Stimulated activated CD4-positive, alpha-beta T cell treated with anti-CD3 and anti-CD28 coated beads, TNF-alpha, amount 100 ng/mL, for 4 hours (primary cell): Measurements from ENCODE around the gene NOTCH2NLA.
"Not testable (repeated sequence)": the region's sequence is repeated elsewhere in the genome, so short reads cannot be mapped to it uniquely, and the experiment has no call there.

Experiments used
- DNase-seq, 3 experiments: peaks; one replicate each; pipeline ENCODE4 v3.0.0-alpha.2; 2020; ENCODE audit warnings: low read depth in 3 of 3

Gene NOTCH2NLA

GRCh38 chr1:146228710-146229477 is at the start of gene NOTCH2NLA:
Gene NOTCH2NLA (minus strand): TSS chr1:146229021. CDS start chr1:146189337, 39,684 bp downstream.
- DNase-seq = peak in 2 of 3 experiments; percentile 27 to 53

- DNase-seq = not testable (repeated sequence)
These were observed 49.5 kb upstream of the NOTCH2NLA start for GRCh38 chr1:146278346-146278745.

DNA sequence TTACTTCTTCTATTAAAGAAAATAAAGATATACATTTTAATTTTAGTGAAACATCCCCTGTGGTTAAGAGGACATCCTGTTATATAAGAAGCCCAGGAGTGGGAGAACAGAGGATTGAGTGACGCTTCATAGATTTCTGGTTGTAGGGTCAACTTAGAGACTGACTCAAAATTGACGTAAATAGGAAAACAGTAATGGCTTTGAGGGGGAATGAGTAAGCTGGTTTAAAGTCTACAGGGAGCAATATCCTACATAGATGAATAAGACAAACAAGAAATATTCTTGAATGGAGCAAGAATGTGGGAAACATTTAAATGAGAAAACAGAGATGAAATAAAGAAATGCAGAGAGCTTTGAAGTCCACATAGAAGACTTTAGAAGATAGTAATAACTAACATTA is 48.3 kb upstream of the NOTCH2NLA start:
- not testable (repeated sequence) for DNase-seq

DNA sequence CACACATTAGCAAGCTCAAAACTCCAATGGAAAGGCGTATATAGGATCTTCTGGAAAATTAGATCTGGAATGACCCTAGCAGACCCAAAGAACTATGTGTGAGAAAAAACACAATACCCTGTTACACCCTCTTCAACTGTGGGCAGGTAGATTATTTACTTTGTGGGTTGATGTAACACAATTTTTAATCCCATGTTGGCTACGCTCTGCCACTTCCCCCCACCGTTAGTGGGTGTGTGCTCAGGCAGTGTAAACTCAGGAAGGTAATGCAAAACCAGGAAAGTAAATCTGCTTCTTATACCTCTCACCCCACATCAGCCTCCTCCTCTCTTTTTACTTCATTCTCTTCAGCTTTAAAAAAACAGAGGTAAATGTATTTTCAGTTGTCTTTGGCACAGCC is 45.3 kb upstream of the NOTCH2NLA start:
- not testable (repeated sequence) for DNase-seq

GRCh38 chr1:146273194-146273593 is 44.4 kb upstream of the NOTCH2NLA start:
- DNase-seq = not testable (repeated sequence)

GRCh38 chr1:146272734-146273133 is 43.9 kb upstream of the NOTCH2NLA start:
- not testable (repeated sequence) for DNase-seq

- not testable (repeated sequence) for DNase-seq
These were observed 43.2 kb upstream of the NOTCH2NLA start for GRCh38 chr1:146271977-146272376.

DNA sequence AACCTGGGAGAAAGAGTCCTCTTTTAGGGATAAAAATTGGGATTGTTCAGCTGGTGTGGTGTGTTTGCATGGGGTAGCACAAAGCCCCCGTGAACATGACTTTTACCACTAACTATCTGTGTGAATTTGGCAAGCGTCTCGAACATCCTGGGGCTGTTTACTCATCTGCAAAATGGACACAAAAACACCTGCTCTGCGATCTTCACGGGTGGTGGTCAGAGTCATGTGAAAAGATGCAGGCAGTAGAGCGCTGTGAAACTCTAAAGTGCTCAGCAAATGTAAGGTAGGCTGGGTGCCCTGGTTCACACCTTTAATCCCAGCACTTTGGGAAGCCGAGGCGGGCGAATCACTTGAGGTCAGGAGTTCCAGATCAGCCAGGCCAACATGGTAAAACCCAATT is 41.3 kb upstream of the NOTCH2NLA start:
- DNase-seq = not testable (repeated sequence)

DNA sequence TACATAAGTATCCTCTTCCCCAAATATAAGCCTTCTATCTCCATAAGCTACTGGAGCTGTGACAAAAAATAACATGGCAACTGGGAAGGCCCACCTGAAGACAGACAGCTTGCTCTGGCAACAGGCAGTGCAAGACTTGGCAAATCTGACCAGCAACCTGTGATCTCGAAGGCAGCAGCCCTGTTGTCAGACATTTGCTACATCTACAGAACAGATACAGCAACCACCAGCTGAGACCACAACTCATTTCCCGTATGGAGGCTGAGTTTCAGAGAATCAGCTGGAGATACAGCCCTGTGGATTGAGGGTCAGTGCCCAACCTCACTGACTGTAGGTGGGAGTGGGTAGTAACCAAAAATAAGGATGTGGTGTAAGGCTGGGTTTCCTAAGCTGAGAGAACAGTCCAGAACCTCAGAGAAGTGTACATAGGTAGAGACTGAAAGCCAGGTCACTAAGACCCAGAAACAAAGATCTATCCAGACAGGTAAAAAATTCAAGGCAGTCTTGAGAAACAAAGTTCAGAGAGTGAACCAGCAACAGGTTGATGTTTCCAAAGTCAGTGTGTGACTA is 37.4 kb upstream of the NOTCH2NLA start:
- DNase-seq = not testable (repeated sequence)

DNA sequence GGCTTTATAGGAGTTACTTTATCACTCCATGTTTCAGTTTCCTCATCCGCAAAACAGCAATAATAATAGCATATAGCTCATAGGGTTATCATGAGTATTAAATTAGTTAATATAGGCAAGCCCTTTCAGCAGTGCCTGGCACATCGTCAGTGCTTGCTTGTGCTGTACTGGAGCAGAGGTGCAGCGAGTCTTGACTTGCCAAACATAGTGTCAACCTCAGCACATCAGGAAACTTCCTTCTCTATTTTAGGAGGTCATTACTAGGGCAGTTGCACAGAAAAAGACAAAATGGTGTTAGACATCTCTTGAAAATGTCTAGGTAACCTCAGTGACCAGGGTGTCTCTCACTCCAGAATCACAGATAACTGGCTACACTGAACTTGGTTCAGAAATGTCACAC is 35.9 kb upstream of the NOTCH2NLA start:
- DNase-seq = not testable (repeated sequence)

- not testable (repeated sequence) for DNase-seq
These were observed 31.3 kb upstream of the NOTCH2NLA start for GRCh38 chr1:146260006-146260730.

- not testable (repeated sequence) for DNase-seq
These were observed 29.3 kb upstream of the NOTCH2NLA start for GRCh38 chr1:146257992-146258552.

DNA sequence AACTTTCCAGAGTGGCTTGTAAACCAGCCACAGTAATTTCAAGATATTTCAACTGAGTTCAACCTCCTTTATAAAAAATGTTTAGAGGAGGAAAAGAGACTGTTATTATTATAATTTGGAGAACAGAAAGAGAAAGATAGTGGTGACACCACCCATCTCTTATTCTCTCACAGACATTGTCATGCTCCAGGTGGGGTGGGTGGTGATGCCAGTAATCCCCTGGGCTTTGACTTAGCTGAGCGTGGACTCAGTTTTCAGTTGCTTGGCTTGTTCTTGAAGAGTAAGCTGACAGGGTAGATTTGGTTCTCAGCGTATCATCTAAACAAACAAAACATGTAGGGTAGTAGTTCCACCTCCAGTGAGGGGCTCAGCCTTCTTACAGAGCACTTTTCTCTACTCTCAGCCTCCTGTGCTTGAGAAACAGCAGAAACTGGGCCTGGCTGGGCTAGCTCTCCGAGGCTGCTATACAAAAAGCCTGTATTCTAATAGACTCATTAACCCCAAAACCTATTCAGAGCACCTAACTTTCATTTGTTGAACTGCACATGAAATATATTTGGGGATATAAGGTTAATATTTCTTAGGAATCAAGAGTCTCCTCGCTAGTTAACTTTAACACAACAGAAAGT is 25.9 kb upstream of the NOTCH2NLA start:
- not testable (repeated sequence) for DNase-seq

DNA sequence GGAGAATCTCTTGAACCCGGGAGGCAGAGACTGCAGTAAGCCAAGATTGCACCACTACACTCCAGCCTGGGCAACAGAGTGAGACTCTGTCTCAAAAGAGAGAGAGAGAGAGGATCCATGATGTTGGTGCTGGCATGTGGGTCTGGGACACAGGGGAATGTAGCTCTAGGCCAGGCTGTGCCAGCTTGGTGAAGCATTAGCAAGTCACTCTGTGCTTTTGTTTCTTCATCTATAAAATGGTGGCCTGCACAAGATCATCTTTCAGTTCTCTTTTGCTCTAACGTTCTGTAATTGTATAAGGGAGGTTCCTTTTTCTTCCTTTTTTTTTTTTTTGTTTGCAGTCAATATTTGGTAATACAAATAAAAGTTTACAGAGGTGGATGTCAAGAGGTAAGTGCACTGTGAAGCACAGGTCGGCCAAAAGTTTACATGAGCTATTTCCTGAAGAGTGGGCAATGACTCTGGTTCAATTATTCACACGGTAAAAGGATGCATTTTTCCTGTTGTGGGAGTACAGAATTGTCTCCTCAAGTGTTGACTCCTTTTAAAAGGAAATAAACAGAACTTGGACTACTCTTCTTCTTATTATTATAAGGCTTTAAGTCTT is 24.5 kb upstream of the NOTCH2NLA start:
- not testable (repeated sequence) for DNase-seq

- DNase-seq = not testable (repeated sequence)
These were observed 22.7 kb upstream of the NOTCH2NLA start for GRCh38 chr1:146251523-146251922.

DNA sequence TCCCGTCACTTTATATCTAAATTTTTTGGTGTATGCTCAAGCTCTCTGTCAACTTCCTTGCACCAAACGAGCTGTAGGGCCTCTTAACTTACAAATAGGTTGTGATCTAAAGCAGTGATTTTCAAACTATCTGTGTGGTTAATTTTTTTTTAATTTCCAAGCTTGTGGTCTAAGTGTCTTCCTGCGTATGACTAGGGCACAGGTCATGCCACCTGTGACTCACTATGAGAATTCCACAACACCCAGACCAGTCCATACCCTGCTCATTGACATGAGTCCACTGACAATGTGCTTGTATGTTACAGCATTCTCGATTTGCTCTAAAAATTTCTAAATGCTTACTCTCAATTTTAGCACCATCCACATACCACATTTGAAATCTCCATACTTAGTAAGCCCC is 19.8 kb upstream of the NOTCH2NLA start:
- not testable (repeated sequence) for DNase-seq

- not testable (repeated sequence) for DNase-seq
These were observed 7.8 kb upstream of the NOTCH2NLA start for GRCh38 chr1:146236626-146237025.

- not testable (repeated sequence) for DNase-seq
These were observed 7.3 kb upstream of the NOTCH2NLA start for GRCh38 chr1:146236026-146236601.

DNA sequence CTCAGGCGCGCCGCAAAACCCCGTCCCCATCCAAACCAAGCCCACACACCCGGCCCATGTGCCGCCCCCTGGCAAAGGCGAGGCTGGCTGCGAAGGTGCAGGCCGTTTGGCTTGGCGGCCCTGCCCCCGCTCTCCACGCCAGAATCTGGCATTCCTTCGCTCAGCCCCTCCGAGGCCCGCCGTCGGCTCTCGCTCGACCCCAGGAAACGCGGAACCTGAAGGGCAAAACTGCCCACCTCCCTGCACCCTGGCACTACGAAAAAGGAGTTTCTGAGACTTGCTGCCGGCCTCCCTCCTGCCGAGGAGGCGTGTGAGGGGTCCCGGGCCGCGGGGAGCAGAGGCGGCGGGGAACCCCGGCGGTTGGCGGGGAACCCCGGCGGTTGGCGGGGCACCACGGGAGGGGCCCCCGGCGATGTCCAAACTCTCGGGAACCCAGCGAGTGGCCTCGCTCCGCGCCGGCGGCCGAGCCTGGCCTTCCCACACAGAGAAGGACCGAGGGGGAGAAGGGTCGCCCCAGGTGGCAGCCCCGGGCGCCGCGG is 608 bp downstream of the NOTCH2NLA start:
- peak in 2 of 3 experiments; percentile 2 to 18 for DNase-seq

- DNase-seq = not testable (repeated sequence)
These were observed 54.3 kb downstream of the NOTCH2NLA start for GRCh38 chr1:146174531-146174930.
